Chondrocyte (in vitro differentiated cells): ENCODE measurements around the gene KLF16. TPM values are rescaled to one million over a fixed set of nuclear protein-coding genes. Genes with fewer than 3 reads are reported as not detected.

Experiments used
- DNase-seq: peaks from one replicate; pipeline ENCODE4 v3.0.0; 2021; ENCODE audit warnings: mixed read lengths, low spot score
- H3K27ac Mint-ChIP-seq: one replicate; pipeline ENCODE4 v1.8.0; 2021; ENCODE audit warnings: mild to moderate bottlenecking, moderate library complexity, mixed read lengths; ENCODE audit not compliant: unreplicated experiment
- H3K27me3 Mint-ChIP-seq: 2 replicates; pipeline ENCODE4 v1.8.0; 2021; ENCODE audit warnings: low read depth, mixed read lengths
- H3K36me3 Mint-ChIP-seq: 2 replicates; pipeline ENCODE4 v1.8.0; 2021; ENCODE audit warnings: low read depth, mixed read lengths
- H3K4me1 Mint-ChIP-seq: 2 replicates; pipeline ENCODE4 v1.8.0; 2021; ENCODE audit warnings: low read depth, mild to moderate bottlenecking, mixed read lengths
- H3K4me3 Mint-ChIP-seq: one replicate; pipeline ENCODE4 v1.8.0; 2021; ENCODE audit warnings: mild to moderate bottlenecking, moderate library complexity, mixed read lengths; ENCODE audit not compliant: unreplicated experiment
- H3K9me3 Mint-ChIP-seq: 2 replicates; pipeline ENCODE4 v1.8.0; 2021; ENCODE audit warnings: low read depth, mixed read lengths
- total RNA-seq: library from RNA; stranded (reverse); gene quantifications from 3 replicates; pipeline ENCODE4 v1.2.1, GENCODE V29; 2021
- TF ChIP-seq, protein P1 (sequence below): fragments of 200-600 bp; sonication (generic); IDR thresholded peaks from 2 replicates; pipeline ENCODE4 v1.5.0; 2021; ENCODE audit warnings: antibody characterized with exemption, mild to moderate bottlenecking, moderate library complexity

The KLF16 gene
- total RNA-seq, 1 donor from 2014 or later, result 38.9 TPM

DNA sequence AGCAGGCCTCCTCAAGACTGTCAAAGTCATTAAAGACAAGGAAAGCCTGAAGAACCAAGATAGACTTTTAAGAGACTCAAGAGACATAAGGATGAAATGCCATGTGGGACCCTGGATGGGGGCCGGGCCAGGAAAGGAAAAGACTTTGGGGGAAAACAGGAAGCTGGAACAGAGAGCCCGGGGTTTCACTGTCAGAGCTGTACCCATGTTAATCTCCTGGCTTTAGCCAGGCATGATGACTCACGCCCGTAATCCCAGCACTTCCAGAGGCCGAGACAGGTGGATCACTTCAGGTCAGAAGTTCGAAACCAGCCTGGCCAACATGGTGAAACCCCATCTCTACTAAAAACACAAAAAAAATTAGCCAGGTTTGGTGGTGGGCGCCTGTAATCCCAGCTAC is 5.6 kb upstream of the KLF16 start:
- no peak overlapping the region for H3K27ac Mint-ChIP-seq
- no peak for DNase-seq
- H3K4me1 Mint-ChIP-seq, result peaks cover 3% of the 10 kb centered on the region
- no peaks in the 10 kb centered on the region for H3K9me3 Mint-ChIP-seq
- no peaks in the 10 kb centered on the region for H3K36me3 Mint-ChIP-seq
- TF ChIP-seq, protein P1, sequence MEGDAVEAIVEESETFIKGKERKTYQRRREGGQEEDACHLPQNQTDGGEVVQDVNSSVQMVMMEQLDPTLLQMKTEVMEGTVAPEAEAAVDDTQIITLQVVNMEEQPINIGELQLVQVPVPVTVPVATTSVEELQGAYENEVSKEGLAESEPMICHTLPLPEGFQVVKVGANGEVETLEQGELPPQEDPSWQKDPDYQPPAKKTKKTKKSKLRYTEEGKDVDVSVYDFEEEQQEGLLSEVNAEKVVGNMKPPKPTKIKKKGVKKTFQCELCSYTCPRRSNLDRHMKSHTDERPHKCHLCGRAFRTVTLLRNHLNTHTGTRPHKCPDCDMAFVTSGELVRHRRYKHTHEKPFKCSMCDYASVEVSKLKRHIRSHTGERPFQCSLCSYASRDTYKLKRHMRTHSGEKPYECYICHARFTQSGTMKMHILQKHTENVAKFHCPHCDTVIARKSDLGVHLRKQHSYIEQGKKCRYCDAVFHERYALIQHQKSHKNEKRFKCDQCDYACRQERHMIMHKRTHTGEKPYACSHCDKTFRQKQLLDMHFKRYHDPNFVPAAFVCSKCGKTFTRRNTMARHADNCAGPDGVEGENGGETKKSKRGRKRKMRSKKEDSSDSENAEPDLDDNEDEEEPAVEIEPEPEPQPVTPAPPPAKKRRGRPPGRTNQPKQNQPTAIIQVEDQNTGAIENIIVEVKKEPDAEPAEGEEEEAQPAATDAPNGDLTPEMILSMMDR, result no peak
- H3K4me3 Mint-ChIP-seq, result no peak overlapping the region
- H3K27me3 Mint-ChIP-seq, result no peaks in the 10 kb centered on the region

DNA sequence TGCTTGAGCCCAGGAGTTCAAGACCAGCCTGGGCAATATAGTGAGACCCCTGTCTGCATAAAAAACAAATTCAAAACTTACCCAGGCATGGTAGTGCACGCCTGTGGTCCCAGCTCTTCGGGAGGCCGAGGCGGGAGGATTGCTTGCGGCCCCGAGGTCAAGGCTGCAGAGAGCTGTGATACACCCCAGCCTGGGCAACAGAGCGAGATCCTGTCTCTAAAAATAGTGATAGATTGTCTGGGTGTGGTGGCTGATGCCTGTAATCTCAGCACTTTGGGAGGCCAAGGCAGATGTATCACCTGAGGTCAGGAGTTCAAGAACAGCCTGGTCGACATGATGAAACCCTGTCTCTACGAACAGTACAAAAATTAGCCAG is 4.0 kb upstream of the KLF16 start:
- no peak for DNase-seq
- Mint-ChIP-seq H3K4me3 (no peak overlapping the region), H3K36me3 (no peaks in the 10 kb centered on the region), H3K4me1 (no peaks in the 10 kb centered on the region), H3K27me3 (no peaks in the 10 kb centered on the region), H3K27ac (no peak overlapping the region), H3K9me3 (no peaks in the 10 kb centered on the region)
- TF ChIP-seq, protein P1, result no peak

DNA sequence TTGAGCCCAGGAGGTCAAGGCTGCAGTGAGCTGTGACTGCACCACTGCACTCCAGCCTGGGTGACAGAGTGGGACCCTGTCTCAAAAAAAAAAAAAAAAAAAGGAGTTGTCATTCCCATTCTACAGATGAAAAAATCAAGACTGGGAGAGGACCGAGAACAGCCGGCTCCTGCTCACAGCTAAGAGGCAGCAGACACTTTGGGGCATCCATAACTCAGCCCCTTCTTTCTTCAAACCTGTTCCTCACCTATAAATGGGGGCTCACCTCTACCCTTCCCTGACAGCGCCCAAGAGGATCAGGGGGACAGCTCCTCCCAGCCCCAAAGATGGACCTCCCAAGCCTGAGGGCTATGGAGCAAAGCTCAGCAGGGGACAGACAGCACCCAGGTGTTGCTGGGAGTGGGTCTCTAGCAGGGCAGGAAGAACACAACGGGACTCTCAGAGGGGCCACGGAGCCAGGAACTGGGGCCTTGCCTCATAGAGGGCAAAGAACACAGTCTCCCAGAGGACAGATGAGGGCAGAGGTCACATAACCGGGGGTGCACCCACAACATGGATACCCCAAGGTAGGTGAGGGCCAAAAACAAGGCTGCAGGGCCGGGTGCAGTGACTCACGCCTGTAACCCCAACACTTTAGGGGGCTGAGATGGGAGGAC is 3.4 kb upstream of the KLF16 start:
- H3K27ac Mint-ChIP-seq, result no peak overlapping the region
- H3K4me1 Mint-ChIP-seq, result peaks cover under 1% of the 10 kb centered on the region
- TF ChIP-seq, protein P1, result no peak
- no peaks in the 10 kb centered on the region for H3K36me3 Mint-ChIP-seq
- H3K4me3 Mint-ChIP-seq, result no peak overlapping the region
- DNase-seq, result peak; percentile 87
- H3K27me3 Mint-ChIP-seq, result no peaks in the 10 kb centered on the region
- H3K9me3 Mint-ChIP-seq, result no peaks in the 10 kb centered on the region

DNA sequence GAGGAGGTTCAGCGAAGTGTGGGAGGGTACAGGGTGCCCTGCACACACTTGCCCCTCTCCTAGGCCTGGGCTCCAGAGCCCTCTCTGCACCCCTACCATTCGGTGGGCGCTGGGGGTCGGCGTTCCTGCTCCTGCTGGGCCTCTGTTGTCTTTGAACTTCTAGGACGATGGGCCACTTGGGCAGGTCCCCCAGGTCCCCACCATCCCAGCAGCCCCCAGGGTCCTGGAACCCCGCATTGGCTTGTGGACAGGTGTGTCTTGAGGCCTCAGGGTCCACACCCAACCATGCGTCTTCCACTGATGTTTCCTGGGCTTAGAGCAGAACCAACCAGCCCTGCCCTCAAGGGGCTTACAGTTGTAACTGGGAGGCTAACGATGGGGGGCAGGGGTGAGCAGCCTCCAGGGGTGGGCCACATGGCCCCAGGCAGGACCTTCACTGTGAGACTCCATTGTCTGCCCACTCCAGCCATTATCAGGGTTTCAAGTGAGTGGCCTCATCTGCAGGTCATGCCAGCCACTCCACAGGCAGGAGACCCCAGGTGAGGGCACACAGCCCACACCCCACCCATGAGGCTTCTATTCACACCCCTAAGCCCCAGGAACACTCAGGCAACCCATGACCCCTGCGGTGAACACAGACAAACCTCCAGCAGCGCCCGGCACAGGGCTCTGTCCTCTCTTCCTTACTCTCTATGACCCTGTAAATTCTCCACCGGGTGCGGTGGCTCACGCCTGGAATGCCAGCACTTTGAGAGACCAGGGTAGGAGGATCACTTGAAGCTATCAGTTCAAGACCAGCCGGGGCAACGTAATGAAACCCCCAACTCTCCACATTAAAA is 2.0 kb upstream of the KLF16 start:
- Mint-ChIP-seq H3K27me3 (no peaks in the 10 kb centered on the region), H3K4me1 (peaks cover 14% of the 10 kb centered on the region), H3K27ac (no peak overlapping the region), H3K4me3 (peak overlapping the region; percentile 22), H3K36me3 (no peaks in the 10 kb centered on the region), H3K9me3 (no peaks in the 10 kb centered on the region)
- DNase-seq, result no peak
- TF ChIP-seq, protein P1, result no peak

DNA sequence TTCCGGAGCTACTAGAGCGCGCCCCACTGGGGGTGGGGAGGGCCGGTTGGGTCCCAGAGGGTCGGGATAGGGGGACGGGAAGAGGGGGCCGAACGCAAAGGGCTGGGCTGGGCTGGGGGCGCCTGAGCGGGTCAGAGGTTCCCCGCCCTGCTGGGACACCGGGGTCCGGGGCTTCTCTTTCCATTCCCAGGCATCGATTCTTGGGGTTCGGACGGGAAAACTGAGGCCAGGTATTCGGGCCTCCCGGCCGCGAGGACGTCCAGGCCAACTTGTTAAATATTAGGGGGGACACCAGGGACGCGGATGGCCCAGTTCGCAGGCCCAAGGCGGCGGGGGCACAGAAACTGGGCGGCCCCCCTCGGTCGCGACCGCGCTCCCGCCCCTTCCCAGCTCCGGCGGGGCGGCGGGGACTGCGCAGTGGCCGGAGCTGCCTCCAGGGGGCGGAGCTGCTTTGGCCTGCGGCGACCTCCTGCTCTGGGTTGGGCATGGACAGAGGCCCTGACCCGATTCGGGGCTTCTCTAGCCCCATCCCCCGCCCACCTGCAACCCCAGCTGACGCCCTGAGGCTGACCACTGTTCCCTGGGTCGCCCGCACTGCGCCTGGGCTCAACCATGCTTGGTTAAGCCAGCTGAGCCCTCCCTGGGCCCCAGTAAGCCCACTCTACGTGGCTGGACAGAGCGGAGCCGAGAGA is 1.2 kb upstream of the KLF16 start:
- H3K27ac Mint-ChIP-seq, result peak overlapping the region; percentile 73
- H3K4me1 Mint-ChIP-seq, result peaks cover 21% of the 10 kb centered on the region
- DNase-seq, result peak; percentile 87
- no peaks in the 10 kb centered on the region for H3K27me3 Mint-ChIP-seq
- no peaks in the 10 kb centered on the region for H3K9me3 Mint-ChIP-seq
- H3K36me3 Mint-ChIP-seq, result no peaks in the 10 kb centered on the region
- TF ChIP-seq, protein P1, result peak; percentile 88
- H3K4me3 Mint-ChIP-seq, result peak overlapping the region; percentile 72
